ENCODE measurements around the gene TRIM39.
"Not testable (repeated sequence)": the region's sequence is repeated elsewhere in the genome, so short reads cannot be mapped to it uniquely, and the experiment has no call there.

The TRIM39 gene

GRCh38 chr6:30326526-30327231, at the start of gene TRIM39:
TSS of gene TRIM39 (plus strand) at chr6:30326927. CDS start at chr6:30329318, 2,391 bp downstream.
- peak; percentile 83 for DNase-seq (ENCODE audit: low spot score)

- DNase-seq (ENCODE audit: low spot score): not testable (repeated sequence)
Observed at GRCh38 chr6:30280988-30281387, 45.7 kb upstream of the TRIM39 start.

DNA sequence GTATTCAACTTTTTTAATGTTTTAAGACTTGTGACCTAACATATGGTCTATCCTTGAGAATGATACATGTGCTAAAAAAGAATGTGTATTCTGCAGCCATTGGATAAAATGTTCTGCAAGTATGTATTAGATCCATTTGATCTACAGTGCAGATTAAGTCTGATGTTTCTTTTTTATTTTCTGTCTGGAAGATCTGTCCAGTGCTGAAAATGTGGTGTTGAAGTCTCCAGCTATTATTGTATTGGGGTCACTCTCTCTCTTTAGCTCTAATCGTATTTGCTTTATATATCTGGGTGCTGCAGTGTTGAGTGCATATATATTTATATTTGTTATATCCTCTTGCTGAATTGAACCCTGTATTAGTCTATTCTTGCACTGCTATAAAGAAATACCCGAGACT, 44.2 kb upstream of the TRIM39 start:
- DNase-seq (ENCODE audit: low spot score): no peak

DNA sequence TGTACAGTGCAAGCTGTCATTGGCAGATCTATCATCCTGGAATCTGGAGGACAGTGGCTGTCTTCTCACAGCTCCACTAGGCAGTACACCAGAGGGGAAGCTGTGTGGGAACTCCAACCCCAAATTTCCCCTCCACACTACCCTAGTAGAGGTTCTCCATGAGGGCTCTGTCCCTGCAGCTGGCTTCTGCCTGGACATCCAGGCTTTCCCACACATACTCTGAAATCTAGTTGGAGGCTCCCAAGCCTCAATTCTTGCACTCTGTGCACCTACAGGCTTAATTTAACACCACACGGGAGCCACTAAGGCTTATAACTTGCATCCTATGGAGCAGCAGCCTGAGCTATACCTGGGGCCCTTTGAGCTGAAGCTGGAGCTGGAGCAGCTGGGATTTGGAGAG, 43.0 kb upstream of the TRIM39 start:
- no peak for DNase-seq (ENCODE audit: low spot score)

GRCh38 chr6:30287139-30287538, 39.6 kb upstream of the TRIM39 start:
- DNase-seq (ENCODE audit: low spot score): no peak

- DNase-seq (ENCODE audit: low spot score): no peak
Observed at GRCh38 chr6:30295837-30296236, 30.9 kb upstream of the TRIM39 start.

DNA sequence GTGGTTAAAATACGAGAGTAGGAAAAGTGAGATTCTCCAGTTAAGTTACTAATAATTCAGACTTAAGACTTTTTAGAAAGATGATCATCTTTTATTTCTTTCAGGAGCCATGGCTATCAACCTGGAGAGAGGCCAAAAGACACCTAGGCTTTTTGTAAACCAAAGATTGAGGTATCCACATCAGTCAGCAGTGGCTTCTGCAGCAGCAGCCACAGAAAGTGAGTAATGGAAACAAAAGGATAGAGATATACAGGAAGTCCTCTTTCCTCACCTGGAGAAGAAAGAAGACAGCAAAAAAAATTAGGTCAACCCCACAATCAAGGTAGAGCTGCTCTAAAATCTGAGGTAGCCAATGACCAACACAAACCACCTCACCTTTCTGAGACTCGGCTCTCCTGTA, 22.7 kb upstream of the TRIM39 start:
- DNase-seq (ENCODE audit: low spot score): no peak

- no peak for DNase-seq (ENCODE audit: low spot score)
Observed at GRCh38 chr6:30311101-30311500, 15.6 kb upstream of the TRIM39 start.

DNA sequence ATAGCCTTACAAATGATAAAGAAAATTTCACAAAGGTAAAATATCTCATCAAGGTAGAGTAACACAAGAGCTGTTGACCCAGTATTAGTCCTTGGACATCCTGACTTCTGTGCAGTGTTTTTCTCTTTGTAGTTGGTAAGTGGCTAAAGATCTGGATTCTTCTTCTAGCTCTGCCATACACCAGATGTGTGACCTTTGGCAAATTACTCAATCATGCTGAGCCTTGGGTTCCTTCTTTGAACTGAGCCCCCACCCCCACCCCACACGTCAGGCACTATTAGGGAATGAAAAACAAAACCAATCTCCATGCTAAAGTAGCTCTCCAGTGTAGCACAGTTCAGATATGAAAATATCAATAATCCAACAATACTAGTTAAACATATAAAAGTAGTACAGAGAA, 15.1 kb upstream of the TRIM39 start:
- DNase-seq (ENCODE audit: low spot score): no peak

GRCh38 chr6:30312266-30312665, 14.5 kb upstream of the TRIM39 start:
- DNase-seq (ENCODE audit: low spot score): no peak

DNA sequence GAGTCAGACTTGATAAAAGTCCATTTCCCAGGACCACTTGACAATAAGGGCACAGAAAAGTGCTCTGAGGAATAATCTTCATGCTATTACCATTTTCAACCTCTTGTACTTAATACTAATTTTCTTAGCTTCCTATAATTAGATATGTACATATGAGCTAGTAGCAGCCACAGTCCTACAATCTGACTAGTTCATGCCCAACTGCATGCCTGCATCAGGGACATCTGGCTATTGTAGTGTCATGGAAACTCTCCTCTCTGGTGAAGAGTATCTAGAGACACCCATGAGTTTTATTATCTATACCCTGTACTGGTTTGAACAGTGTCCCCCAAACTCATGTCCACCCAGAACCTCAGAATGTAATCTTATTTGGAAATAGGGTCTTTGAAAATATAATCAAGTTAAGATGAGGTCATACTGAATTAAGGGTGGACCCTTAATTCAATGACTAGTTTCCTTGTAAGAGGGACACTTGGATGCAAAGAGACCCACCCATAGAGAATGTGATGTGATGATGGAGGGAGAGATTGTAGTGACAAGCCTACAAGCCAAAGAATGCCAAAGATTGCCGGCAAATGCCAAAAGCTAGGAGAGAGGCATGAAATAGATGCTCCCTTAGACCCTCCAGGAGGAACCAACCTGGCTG, 13.9 kb upstream of the TRIM39 start:
- DNase-seq (ENCODE audit: low spot score): no peak

GRCh38 chr6:30315156-30315555, 11.6 kb upstream of the TRIM39 start:
- no peak for DNase-seq (ENCODE audit: low spot score)

DNA sequence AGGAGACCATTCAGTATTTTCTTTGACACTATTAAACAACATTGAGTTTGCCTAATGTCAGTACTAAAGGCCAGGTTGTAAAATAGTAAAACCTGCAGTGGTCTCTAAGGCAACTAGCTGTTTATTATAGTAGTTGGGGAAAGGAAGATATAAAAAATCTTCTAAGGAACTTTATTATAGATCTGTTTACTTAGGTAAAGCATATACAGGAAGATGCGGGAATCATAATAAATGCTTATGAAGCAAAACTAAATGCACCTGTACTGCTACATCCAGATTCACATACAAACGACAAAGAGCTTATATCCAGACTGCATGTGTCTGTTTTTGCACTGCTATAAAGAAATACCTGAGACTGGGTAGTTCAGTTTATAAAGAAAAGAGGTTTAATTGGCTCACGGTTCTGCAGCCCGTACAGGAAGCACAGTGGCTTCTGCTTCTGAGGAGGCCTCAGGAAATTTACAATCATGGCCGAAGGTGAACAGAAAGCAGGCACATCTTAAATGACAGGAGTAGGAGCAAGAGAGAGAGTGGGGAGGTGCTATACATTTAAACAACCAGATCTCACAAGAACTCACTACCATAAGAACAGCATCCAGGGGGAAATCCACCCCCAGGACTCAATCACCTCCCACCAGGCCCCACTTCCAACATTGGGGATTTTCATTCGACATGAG, 8.7 kb upstream of the TRIM39 start:
- no peak for DNase-seq (ENCODE audit: low spot score)

- no peak for DNase-seq (ENCODE audit: low spot score)
Observed at GRCh38 chr6:30319146-30319835, 7.4 kb upstream of the TRIM39 start.

GRCh38 chr6:30321692-30322388, 4.9 kb upstream of the TRIM39 start:
- no peak for DNase-seq (ENCODE audit: low spot score)

DNA sequence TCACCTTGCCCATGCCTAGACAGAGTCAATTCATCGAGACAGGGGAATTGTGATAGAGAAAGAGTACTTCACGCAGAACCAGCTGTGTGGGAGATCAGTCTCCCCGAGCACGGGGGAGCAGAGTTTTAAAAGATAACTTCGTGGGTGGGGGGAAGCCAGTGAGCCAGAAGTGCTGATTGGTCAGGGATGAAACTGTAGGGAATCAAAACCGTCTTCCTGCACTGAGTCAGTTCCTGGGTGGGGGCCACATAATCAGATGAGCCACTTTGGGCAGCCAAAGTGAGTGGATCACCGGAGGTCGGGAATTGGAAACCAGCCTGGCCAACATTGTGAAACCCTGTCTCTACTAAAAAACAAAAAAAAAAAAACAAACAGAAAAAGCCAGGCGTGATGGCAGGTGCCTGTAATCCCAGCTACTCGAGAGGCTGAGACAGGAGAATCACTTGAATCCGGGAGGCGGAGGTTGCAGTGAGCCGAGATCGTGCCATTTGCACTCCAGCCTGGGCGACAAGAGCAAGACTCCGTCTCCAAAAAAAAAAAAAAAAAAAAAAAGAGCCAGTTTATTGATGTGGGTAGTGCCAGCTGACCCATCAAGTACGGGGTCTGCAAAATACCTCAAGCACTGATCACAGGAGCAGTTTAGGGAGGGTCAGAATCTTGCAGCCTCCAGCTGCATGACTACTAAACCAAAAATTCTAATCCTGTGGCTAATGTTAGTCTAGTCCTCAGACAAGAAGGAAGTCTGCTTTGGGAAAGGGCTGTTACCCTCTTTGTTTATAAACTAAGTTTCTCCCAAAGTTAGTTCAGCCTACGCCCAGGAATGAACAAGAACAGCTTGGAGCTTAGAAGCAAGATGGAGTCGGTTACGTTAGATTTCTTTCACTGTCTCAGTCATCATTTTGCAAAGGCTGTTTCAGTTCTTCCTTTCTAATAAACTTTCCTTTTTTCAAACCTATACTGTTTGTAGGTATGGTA, 3.9 kb upstream of the TRIM39 start:
- no peak for DNase-seq (ENCODE audit: low spot score)

DNA sequence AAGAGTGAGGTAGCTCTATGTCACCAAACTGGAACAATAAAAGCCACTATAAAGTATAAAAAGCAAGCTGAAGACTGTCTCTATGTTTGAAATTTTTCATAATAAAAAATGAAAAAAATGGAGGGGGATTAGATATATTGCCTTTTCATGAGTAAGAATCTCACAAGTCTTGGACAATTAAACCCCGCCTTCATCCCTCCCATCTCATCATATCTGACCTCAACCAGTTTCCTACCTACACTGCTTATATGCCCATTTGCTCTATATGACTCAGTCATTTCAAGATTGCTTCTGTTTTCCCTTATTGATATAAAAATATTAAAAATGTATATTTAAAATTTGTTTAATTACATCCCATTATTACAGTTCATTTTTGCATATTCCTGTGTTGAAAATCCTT, 2.9 kb upstream of the TRIM39 start:
- no peak for DNase-seq (ENCODE audit: low spot score)

GRCh38 chr6:30325150-30325872, 1.4 kb upstream of the TRIM39 start:
- DNase-seq (ENCODE audit: low spot score): peak; percentile 80

GRCh38 chr6:30325873-30326525, 728 bp upstream of the TRIM39 start:
- peak; percentile 74 for DNase-seq (ENCODE audit: low spot score)
